ENCODE measurements around the gene HLF. TPM values are rescaled to one million over a fixed set of nuclear protein-coding genes. Genes with fewer than 3 reads are reported as not detected.

HLF gene
- total and polyA plus RNA-seq, 10 of the 15 experiments (the other 5 are each of a cell fraction or from before 2014, with no cell fraction given): 0.01 to 0.33 (median 0.20) TPM; not detected in 3

- TF ChIP-seq YBX1 (IDR thresholded peaks at IDR 0.05) (no peak), KAT2A (conservative IDR thresholded peaks at IDR 0.05; ENCODE audit: control insufficient read depth, low read depth, low read length) (no peak), ZBTB4 (CRISPR knock-in tag; IDR thresholded peaks at IDR 0.05) (no peak), ZBED1 (IDR thresholded peaks at IDR 0.05; ENCODE audit: borderline replicate concordance) (no peak), MTA3 (IDR thresholded peaks at IDR 0.05; ENCODE audit: borderline replicate concordance, low read length) (no peak), BCLAF1 (IDR thresholded peaks at IDR 0.05) (no peak), ZBTB11 (CRISPR knock-in tag; IDR thresholded peaks at IDR 0.05) (no peak), SIX5 (IDR thresholded peaks at IDR 0.05; ENCODE audit: low read depth, low read length, severe bottlenecking) (no peak)
- H3K9me3 ChIP-seq (replicated peaks; ENCODE audit: control insufficient read depth, insufficient read depth, low read length): no peaks in the 10 kb centered on the region
- intact Hi-C loops (cut with micrococcal nuclease; ENCODE audit: unreplicated experiment): loop anchor here (5.0 kb wide), 1 partner anchor 303 kb away; no protein-coding TSS in a partner anchor
- H3K9ac ChIP-seq (ENCODE audit: control insufficient read depth, insufficient read depth, low read length): no peak overlapping the region
- ATAC-seq (no peak), DNase-seq (ENCODE audit: low read depth, low spot score) (no peak), FAIRE-seq (no peak)
- POLR2A ChIA-PET: no interaction called here
- H3K27ac ChIP-seq (ENCODE audit: control insufficient read depth, insufficient read depth): no peak overlapping the region
- CTCF ChIA-PET: interaction anchor here (0.8 to 8.5 kb wide), 12 partner anchors 7 to 363 kb away, joined by 3 to 111 read pairs (median 6); partner anchors contain the start of gene SMIM36
- in situ Hi-C loops (cut with MboI): loop anchor here (5.0 kb wide), 2 partner anchors 157 to 363 kb away; partner anchors contain the start of gene SMIM36
- H3K4me1 ChIP-seq (ENCODE audit: control insufficient read depth, insufficient read depth, low read length): no peaks in the 10 kb centered on the region
- H3K36me3 ChIP-seq (ENCODE audit: control insufficient read depth in 2 of 2, insufficient read depth in 2 of 2, low read length in 1 of 2): no peaks in the 10 kb centered on the region
- no peaks in the 10 kb centered on the region for H3K79me2 ChIP-seq (ENCODE audit: control insufficient read depth, insufficient read depth, low read length)
- H3K4me3 ChIP-seq: no peak overlapping the region
- H3K4me2 ChIP-seq (ENCODE audit: control insufficient read depth, insufficient read depth): no peak overlapping the region
- SMC1A ChIA-PET (ENCODE audit: uncharacterized antibody, unreplicated experiment): interaction anchor here (0.8 to 10.5 kb wide), 9 partner anchors 8 to 363 kb away, joined by 3 to 109 read pairs (median 6); partner anchors contain the start of gene SMIM36
- no TSS peak for BruUV-seq (replicated peaks)
- H4K20me1 ChIP-seq (ENCODE audit: control insufficient read depth, insufficient read depth): no peaks in the 10 kb centered on the region
- 37% methylated on average over 2 of the region's 2 CpGs for WGBS (ENCODE audit: insufficient coverage, insufficient replicate concordance, low lambda C conversion rate, missing lambda C conversion rate)
- RAD21 ChIA-PET (ENCODE audit: unreplicated experiment): interaction anchor here (1.0 to 4.4 kb wide), 3 partner anchors 72 to 361 kb away, joined by 3 to 57 read pairs (median 6); partner anchors contain the start of gene SMIM36
- no peaks in the 10 kb centered on the region; a peak in 1 of 4 replicates for H3K27me3 ChIP-seq (replicated peaks in 1 of 2; ENCODE audit: control insufficient read depth in 2 of 2, insufficient read depth in 2 of 2, low read length in 1 of 2)
- H2AFZ ChIP-seq (ENCODE audit: control insufficient read depth, low read depth, low read length): no peak overlapping the region
Measured at GRCh38 chr17:55354941-55355340, 90.2 kb downstream of the HLF start.

All from GM12878 (cell line).